GM18909 (cell line): ENCODE measurements around the gene ADGRG6.

Source experiments
- ATAC-seq: cut with Tn5 transposase; IDR thresholded peaks from one replicate; pipeline ENCODE4 v1.9.1; 2021; ENCODE audit warnings: mild to moderate bottlenecking; ENCODE audit not compliant: unreplicated experiment, poor library complexity

ADGRG6 gene

GRCh38 chr6:142318714-142319113 lies 16.9 kb downstream of the ADGRG6 start:
- no peak for ATAC-seq

GRCh38 chr6:142320366-142320765 lies 18.6 kb downstream of the ADGRG6 start:
- ATAC-seq = no peak

- ATAC-seq = no peak
These were observed 19.6 kb downstream of the ADGRG6 start for GRCh38 chr6:142321451-142321850.

GRCh38 chr6:142322066-142322465 lies 20.3 kb downstream of the ADGRG6 start:
- no peak for ATAC-seq

DNA sequence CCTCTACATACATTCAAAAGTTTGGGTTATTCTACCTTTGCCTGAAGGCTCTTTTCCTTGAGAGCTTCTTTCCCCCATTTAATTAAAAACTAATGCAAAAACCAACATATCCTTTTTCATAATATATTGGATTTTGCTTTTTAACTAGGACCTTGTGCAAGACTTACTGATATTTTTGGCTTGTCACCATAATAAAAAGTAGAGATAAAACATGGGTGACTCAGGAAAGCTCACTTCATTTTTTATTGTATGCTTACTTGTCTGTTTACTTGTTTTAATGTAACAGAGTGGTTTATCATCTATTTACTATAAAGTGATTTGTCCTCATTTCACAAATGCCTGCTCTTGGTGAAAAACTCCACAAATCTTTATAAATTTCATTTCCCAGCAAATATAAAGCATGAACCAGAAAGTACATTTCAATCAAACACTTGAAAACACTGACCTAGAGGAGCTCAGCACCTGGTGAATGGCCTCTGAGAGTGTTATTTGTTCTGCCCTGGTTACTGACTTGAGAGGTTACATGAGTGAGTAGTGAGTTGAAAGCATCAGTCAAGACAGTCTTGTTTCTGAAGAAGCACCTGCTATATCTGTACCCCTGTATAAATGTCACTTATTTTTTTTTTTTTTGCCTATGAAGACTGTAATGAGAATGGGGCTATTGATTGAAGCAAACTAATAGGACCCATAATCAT lies 20.8 kb downstream of the ADGRG6 start:
- ATAC-seq = no peak

- no peak for ATAC-seq
These were observed 21.6 kb downstream of the ADGRG6 start for GRCh38 chr6:142323377-142323776.

GRCh38 chr6:142324111-142324510 lies 22.3 kb downstream of the ADGRG6 start:
- ATAC-seq = no peak

GRCh38 chr6:142325111-142325510 lies 23.3 kb downstream of the ADGRG6 start:
- no peak for ATAC-seq

GRCh38 chr6:142326540-142326939 lies 24.7 kb downstream of the ADGRG6 start:
- no peak for ATAC-seq

DNA sequence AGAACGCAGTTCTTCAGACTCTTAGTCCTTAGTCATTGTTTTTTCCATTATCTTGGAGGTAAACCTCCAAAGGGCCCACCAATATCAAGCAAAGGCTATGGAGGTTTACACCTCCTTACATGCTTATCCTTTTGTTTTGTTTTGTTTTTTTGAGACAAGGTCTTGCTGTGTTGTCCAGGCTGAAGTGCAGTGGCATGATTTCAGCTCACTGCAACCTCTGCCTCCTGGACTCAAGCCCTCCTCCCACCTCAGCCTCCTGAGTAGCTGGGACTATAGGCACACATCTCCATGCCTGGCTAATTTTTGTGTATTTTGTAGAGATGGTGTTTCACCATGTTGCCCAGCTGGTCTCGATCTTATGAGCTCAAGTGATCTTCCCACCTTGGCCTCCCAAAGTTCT lies 26.3 kb downstream of the ADGRG6 start:
- ATAC-seq = no peak

DNA sequence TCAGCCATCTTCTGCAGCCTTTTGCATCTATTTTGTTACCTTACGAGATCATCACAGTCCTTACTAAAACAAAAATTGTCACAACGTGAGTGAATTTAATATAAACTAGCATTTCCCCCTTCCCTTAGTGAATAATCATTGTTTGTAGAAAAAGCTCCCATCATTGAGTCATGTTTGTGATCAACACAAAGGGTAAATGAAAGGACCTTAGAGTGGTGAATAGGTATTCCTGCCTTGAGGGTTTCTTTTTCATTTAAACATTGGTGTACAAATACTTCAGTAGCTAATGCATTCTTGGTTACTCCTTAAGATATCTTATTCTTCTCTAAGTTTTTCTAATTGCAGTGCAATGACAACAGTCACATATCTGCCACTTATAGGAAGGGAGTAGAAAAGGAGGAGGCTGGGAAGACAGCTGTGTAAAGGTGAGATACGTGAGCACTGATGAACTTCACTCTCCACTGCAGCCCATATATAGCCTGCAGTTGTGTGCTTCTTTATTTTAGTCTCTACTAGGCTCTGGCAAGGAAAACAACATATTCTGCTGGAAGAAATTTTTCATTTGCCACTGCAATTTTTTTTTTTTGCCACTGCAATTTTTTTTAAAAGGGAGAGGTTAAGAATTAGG lies 27.8 kb downstream of the ADGRG6 start:
- no peak for ATAC-seq

GRCh38 chr6:142331075-142331551 lies 29.3 kb downstream of the ADGRG6 start:
- ATAC-seq = no peak

DNA sequence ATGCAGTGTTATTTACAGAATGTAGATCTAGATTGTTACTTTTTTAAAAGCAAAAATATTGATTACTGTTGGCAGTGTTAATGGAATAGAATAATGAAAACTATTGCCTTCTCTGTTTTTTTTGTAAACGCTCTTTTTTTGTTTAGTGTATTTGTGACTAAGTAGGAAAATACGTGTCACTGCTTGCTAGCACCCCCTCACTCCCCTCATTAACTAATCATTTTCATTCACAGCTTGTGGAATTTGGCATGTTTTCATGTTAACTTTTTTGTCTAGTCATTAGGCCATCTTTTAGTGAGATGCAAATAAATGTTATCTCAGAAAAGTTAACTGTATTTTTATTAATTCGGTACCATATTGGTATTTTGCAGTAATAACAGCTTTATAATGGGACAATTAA lies 29.8 kb downstream of the ADGRG6 start:
- no peak for ATAC-seq

DNA sequence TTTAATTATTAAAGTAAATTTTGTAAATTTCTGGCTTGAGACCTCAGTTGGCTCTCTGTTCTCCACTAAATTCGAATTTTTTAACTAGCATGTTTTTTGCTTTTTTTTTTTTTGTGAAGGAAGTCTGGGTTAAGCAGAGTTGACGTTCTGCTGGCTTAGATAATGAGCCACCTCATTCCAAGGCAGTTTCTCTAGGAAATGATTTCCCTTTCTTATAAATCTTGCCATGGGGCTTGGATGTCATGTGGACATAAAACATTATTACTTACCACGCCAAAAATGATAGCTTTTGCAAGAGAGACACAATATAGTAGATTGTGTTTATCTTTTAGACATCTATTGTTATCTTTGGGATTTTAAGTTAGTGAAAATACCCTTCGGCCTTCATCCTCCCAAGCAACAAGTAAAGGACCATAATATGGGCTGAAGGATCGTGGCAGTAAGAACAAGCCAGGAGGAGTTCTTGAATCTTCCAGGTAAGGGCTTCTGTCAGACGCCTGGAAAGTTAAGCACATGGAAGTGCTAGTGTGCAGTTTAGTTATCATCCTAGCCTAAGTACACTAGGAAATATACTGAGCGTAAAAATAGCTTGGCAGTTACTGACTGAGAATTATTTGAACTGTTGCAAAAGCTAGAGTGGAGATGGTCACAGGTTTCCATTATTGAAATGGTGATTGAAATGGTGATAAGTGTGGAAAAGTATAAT lies 30.7 kb downstream of the ADGRG6 start:
- ATAC-seq = no peak

- no peak for ATAC-seq
These were observed 31.6 kb downstream of the ADGRG6 start for GRCh38 chr6:142333431-142333830.

GRCh38 chr6:142334294-142334693 lies 32.5 kb downstream of the ADGRG6 start:
- no peak for ATAC-seq

GRCh38 chr6:142335415-142335814 lies 33.6 kb downstream of the ADGRG6 start:
- no peak for ATAC-seq

- ATAC-seq = no peak
These were observed 34.4 kb downstream of the ADGRG6 start for GRCh38 chr6:142336183-142336582.

- ATAC-seq = no peak
These were observed 35.0 kb downstream of the ADGRG6 start for GRCh38 chr6:142336787-142337186.

- no peak for ATAC-seq
These were observed 37.3 kb downstream of the ADGRG6 start for GRCh38 chr6:142339113-142339512.

DNA sequence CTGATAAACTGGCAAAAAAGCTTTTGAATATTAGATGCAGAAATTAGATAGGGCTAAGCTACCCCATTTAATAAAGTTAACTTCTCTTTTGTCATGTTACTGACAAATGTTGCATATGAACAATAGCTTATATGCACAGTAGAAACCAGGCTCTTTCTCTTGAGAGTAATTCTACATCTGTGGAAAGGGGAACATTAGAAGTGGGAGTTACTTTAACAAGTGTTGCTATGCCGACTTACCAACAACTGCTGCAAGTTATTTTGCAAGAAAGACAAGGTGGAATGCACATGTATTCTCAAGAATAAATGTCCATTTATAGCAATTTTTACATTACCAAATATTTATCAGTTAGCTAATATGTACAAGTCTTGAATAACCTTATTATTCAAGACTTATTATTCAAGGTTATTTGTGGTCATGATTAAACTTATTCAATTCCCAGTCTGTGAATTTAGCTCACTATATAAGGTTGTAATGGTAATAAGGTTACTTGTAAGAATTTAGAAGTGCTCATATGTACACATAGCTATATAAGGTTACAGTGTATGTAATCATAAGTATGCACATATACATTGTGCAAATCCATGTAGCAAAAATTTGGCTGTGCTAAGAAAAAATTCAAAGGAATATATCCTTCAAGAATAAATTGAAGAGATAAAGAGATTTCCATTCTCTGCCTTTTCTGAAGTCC lies 38.3 kb downstream of the ADGRG6 start:
- no peak for ATAC-seq
